Measurements from ENCODE around the gene BRD8. TPM values are rescaled to one million over a fixed set of nuclear protein-coding genes. Genes with fewer than 3 reads are reported as not detected.

The BRD8 gene
- total RNA-seq (2013; cell fraction: nucleolus; rRNA removed) = 99.9 and 100 TPM in 2 replicates
- total RNA-seq (2014; rRNA removed) = 28.1 and 35.5 TPM in 2 replicates
- 28.4 and 30.3 TPM in 2 replicates for total RNA-seq (2014; rRNA removed; fragmentation: Illumina TruSeq; extraction: Trizol)
- 33.4 and 40.9 TPM in 2 replicates for total RNA-seq (2021)
- polyA plus RNA-seq (2011; ENCODE audit: low read depth) = 17.4 TPM
- 74.6 and 74.7 TPM in 2 replicates for polyA plus RNA-seq (2011; rRNA removed)
- 36.7 and 43.4 TPM in 2 replicates for polyA plus RNA-seq (2011; cell fraction: cytosol; rRNA removed)
- polyA plus RNA-seq (2011; cell fraction: nucleus; rRNA removed) = 118 and 137 TPM in 2 replicates
- 25.3 and 25.6 TPM in 2 replicates for polyA plus RNA-seq (2012)
- polyA plus RNA-seq (2014; fragmentation: Illumina TruSeq; extraction: Trizol) = 48.1 and 75.0 TPM in 2 replicates
- polyA plus RNA-seq (2014; fragmentation: Nextera tagmentation; extraction: Ambion mirVana) = 10 to 100 TPM; 35.2 to 52.6 TPM
- polyA plus RNA-seq (2014; rRNA removed) = 32.7 and 37.8 TPM in 2 replicates
- polyA plus RNA-seq (2016; fragmentation: Nextera tagmentation; extraction: Ambion mirVana) = 10 to 100 TPM; 74.0 to 78.5 TPM
- polyA minus RNA-seq (2011; rRNA and poly(A)+ RNA removed) = 38.0 and 51.2 TPM in 2 replicates
- 14.2 and 16.0 TPM in 2 replicates for polyA minus RNA-seq (2011; cell fraction: cytosol; rRNA and poly(A)+ RNA removed)
- polyA minus RNA-seq (2011; cell fraction: nucleus; rRNA and poly(A)+ RNA removed) = 28.4 and 43.0 TPM in 2 replicates
- percentile 66 among the genes with signal in this experiment for Bru-seq, nascent RNA
- percentile 77 among the genes with signal in this experiment for BruChase-seq, experiment 1, labeled RNA remaining after a 6-hour chase
- percentile 79 among the genes with signal in this experiment for BruChase-seq, experiment 2, labeled RNA remaining after a 2-hour chase
- long read RNA-seq, experiment 1, partial matches to known transcripts = 3 of 20 reads
- long read RNA-seq, experiment 1, other reads (novel, unspliced or antisense) = 7 of 20 reads
- long read RNA-seq, experiment 2, transcript BRD8-226 (6 exons, 557 nt) = major isoform, 5 of 81 reads
- long read RNA-seq, experiment 2, partial matches to known transcripts = 35 of 81 reads
- long read RNA-seq, experiment 2, other reads (novel, unspliced or antisense) = 41 of 81 reads

- Histone ChIP-seq H2AFZ (ENCODE audit: control insufficient read depth, low read depth, low read length) (peak within 1 kb of the TSS; percentile 100), H3K27me3 (replicated peaks in 1 of 2; ENCODE audit: control insufficient read depth in 2 of 2, insufficient read depth in 2 of 2, low read length in 1 of 2) (no peaks in the 10 kb centered on the region), H3K4me1 (ENCODE audit: control insufficient read depth, insufficient read depth, low read length) (no peaks in the 10 kb centered on the region; the same call in 1 of the 2 replicates), H4K20me1 (ENCODE audit: control insufficient read depth, insufficient read depth) (no peaks in the 10 kb centered on the region), H3K9me3 (replicated peaks; ENCODE audit: control insufficient read depth, insufficient read depth, low read length) (no peaks in the 10 kb centered on the region), H3K4me3 (peak within 1 kb of the TSS; percentile 97), H3K4me2 (ENCODE audit: control insufficient read depth, insufficient read depth) (peak within 1 kb of the TSS; percentile 81), H3K27ac (ENCODE audit: control insufficient read depth, insufficient read depth) (peak within 1 kb of the TSS; percentile 97), H3K9ac (ENCODE audit: control insufficient read depth, insufficient read depth, low read length) (peak within 1 kb of the TSS; percentile 93), H3K79me2 (ENCODE audit: control insufficient read depth, insufficient read depth, low read length) (peaks cover 34% of the 10 kb centered on the region), H3K36me3 (ENCODE audit: control insufficient read depth in 2 of 2, insufficient read depth in 2 of 2, low read length in 1 of 2) (peaks cover 18% of the 10 kb centered on the region in 2 experiments)
- ATAC-seq (peak; percentile 92), DNase-seq (ENCODE audit: low read depth, low spot score) (peak; percentile 92), FAIRE-seq (peak; percentile 97)
- intact Hi-C loops (cut with micrococcal nuclease; ENCODE audit: unreplicated experiment) = loop anchor here (2.0 to 5.0 kb wide), 2 partner anchors 159 to 174 kb away; partner anchors contain the start of genes FAM53C and KDM3B
- POLR2A ChIA-PET = interaction anchor here (0.6 to 2.6 kb wide), 10 partner anchors 9 to 1102 kb away, joined by 3 to 9 read pairs (median 5); partner anchors contain the start of genes CDC23, ETF1, FAM53C and HSPA9
- RAD21 ChIA-PET (ENCODE audit: unreplicated experiment) = interaction anchor here (0.7 to 3.5 kb wide), 9 partner anchors 9 to 397 kb away, joined by 3 to 16 read pairs (median 4); partner anchors contain the start of genes CDC23, CDC25C, EGR1 and HSPA9
- SMC1A ChIA-PET (ENCODE audit: uncharacterized antibody, unreplicated experiment) = interaction anchor here (0.9 to 3.6 kb wide), 11 partner anchors 13 to 325 kb away, joined by 3 to 20 read pairs (median 3); partner anchors contain the start of genes CDC23 and FAM53C
- BruUV-seq (replicated peaks) = no TSS peak
- in situ Hi-C loops (cut with MboI) = loop anchor here (25.0 kb wide), 1 partner anchor 334 kb away; no protein-coding TSS in a partner anchor
- CTCF ChIA-PET = interaction anchor here (0.6 to 6.5 kb wide), 18 partner anchors 7 to 1620 kb away, joined by 3 to 46 read pairs (median 4); partner anchors contain the start of genes KDM3B and PKD2L2
- under 1% methylated on average over 41 of the region's 41 CpGs for WGBS (ENCODE audit: insufficient coverage, insufficient replicate concordance, low lambda C conversion rate, missing lambda C conversion rate)
- TF ChIP-seq, protein P1, sequence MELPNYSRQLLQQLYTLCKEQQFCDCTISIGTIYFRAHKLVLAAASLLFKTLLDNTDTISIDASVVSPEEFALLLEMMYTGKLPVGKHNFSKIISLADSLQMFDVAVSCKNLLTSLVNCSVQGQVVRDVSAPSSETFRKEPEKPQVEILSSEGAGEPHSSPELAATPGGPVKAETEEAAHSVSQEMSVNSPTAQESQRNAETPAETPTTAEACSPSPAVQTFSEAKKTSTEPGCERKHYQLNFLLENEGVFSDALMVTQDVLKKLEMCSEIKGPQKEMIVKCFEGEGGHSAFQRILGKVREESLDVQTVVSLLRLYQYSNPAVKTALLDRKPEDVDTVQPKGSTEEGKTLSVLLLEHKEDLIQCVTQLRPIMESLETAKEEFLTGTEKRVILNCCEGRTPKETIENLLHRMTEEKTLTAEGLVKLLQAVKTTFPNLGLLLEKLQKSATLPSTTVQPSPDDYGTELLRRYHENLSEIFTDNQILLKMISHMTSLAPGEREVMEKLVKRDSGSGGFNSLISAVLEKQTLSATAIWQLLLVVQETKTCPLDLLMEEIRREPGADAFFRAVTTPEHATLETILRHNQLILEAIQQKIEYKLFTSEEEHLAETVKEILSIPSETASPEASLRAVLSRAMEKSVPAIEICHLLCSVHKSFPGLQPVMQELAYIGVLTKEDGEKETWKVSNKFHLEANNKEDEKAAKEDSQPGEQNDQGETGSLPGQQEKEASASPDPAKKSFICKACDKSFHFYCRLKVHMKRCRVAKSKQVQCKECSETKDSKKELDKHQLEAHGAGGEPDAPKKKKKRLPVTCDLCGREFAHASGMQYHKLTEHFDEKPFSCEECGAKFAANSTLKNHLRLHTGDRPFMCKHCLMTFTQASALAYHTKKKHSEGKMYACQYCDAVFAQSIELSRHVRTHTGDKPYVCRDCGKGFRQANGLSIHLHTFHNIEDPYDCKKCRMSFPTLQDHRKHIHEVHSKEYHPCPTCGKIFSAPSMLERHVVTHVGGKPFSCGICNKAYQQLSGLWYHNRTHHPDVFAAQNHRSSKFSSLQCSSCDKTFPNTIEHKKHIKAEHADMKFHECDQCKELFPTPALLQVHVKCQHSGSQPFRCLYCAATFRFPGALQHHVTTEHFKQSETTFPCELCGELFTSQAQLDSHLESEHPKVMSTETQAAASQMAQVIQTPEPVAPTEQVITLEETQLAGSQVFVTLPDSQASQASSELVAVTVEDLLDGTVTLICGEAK (IDR thresholded peaks at IDR 0.05; ENCODE audit: borderline replicate concordance) = peak; percentile 93
- TF ChIP-seq NR2C2 (IDR thresholded peaks at IDR 0.05; ENCODE audit: borderline replicate concordance, control insufficient read depth, insufficient read length, low read depth) (peak; percentile 78), ZNF207 (IDR thresholded peaks at IDR 0.05; ENCODE audit: borderline replicate concordance) (peak; percentile 67; the same call in 1 of the 2 replicates), E4F1 (IDR thresholded peaks at IDR 0.05; ENCODE audit: borderline replicate concordance, partially characterized antibody) (peak; percentile 53), SKIL (IDR thresholded peaks at IDR 0.05; ENCODE audit: low read depth, poor library complexity, severe bottlenecking) (peak; percentile 50), CREM (IDR thresholded peaks at IDR 0.05; ENCODE audit: low read depth) (peak; percentile 69; the same call in 1 of the 2 replicates), SREBF2 (IDR thresholded peaks at IDR 0.05; ENCODE audit: low read length) (no peak)
These were observed at the start of gene BRD8, which contains the start of gene KIF20A for GRCh38 chr5:138178516-138179276. TSS of gene BRD8 (minus strand) at chr5:138178630. CDS start at chr5:138178614, 16 bp downstream. TSS of gene KIF20A (plus strand) at chr5:138179112. CDS start at chr5:138179681, 569 bp downstream.
